Measurements from ENCODE around the gene SRP14. TPM values are rescaled to one million over a fixed set of nuclear protein-coding genes. Genes with fewer than 3 reads are reported as not detected.
A peak's percentile ranks its signal among the peaks of the same experiment; 100 is the strongest.

The SRP14 gene
- total RNA-seq, 1 experiment from 2014 or later, result 166 TPM

GRCh38 chr15:40042791-40043320 is 3.9 kb upstream of the SRP14 start:
- Histone ChIP-seq H3K4me3 (ENCODE audit: low read depth in 2 of 2, low read length in 2 of 2) (no peak overlapping the region), H3K27ac (ENCODE audit: low read length) (no peak overlapping the region), H3K36me3 (ENCODE audit: control insufficient read depth, insufficient read depth, low read length) (peaks cover 3% of the 10 kb centered on the region; the same call in 1 of the 2 replicates), H3K4me1 (ENCODE audit: control insufficient read depth, insufficient read depth, low read length) (peaks cover 35% of the 10 kb centered on the region), H3K9me3 (ENCODE audit: control insufficient read depth, insufficient read depth, low read depth, low read length) (no peaks in the 10 kb centered on the region), H3K27me3 (ENCODE audit: control insufficient read depth, insufficient read depth, low read length) (no peaks in the 10 kb centered on the region)
- no peak for TF ChIP-seq TCF7L2 (IDR thresholded peaks at IDR 0.05; ENCODE audit: low read depth, low read length)
- TF ChIP-seq CTCF (IDR thresholded peaks at IDR 0.05), result no peak
- in situ Hi-C loops (cut with HindIII; ENCODE audit: low pct_unique_long_range_greater_than_20kb, low sequenced_read_pairs) (no loop called here), intact Hi-C loops (cut with micrococcal nuclease; ENCODE audit: unreplicated experiment) (loop anchor here (10.0 kb wide), 1 partner anchor 232 kb away; no protein-coding TSS in a partner anchor)
- no TSS peak for BruUV-seq (replicated peaks)
- ChIA-PET POLR2A (no interaction called here), CTCF (no interaction called here)
- ATAC-seq, result no peak
- no peak for DNase-seq (ENCODE audit: low read depth, low spot score)

- Histone ChIP-seq H3K27me3 (ENCODE audit: control insufficient read depth, insufficient read depth, low read length) (no peaks in the 10 kb centered on the region), H3K27ac (ENCODE audit: low read length) (0 out of 2 replicates have a peak overlapping the region, but pooled peaks have one; percentile 5), H3K4me3 (ENCODE audit: low read depth in 2 of 2, low read length in 2 of 2) (no peak overlapping the region), H3K36me3 (ENCODE audit: control insufficient read depth, insufficient read depth, low read length) (peaks cover 13% of the 10 kb centered on the region), H3K4me1 (ENCODE audit: control insufficient read depth, insufficient read depth, low read length) (peaks cover 23% of the 10 kb centered on the region), H3K9me3 (ENCODE audit: control insufficient read depth, insufficient read depth, low read depth, low read length) (no peaks in the 10 kb centered on the region)
- POLR2A ChIA-PET, result no interaction called here
- TF ChIP-seq SIN3A (IDR thresholded peaks at IDR 0.05; ENCODE audit: borderline replicate concordance, insufficient read depth, low read depth, low read length) (no peak), CTCF (IDR thresholded peaks at IDR 0.05) (no peak), TCF7L2 (IDR thresholded peaks at IDR 0.05; ENCODE audit: low read depth, low read length) (no peak)
- DNase-seq (ENCODE audit: low read depth, low spot score) (no peak), ATAC-seq (no peak)
- CTCF ChIA-PET, result interaction anchor here (0.5 kb wide), 1 partner anchor 120 kb away, joined by 3 read pairs; the partner anchor contains the start of gene BUB1B
- in situ Hi-C loops (cut with HindIII; ENCODE audit: low pct_unique_long_range_greater_than_20kb, low sequenced_read_pairs), result no loop called here
- intact Hi-C loops (cut with micrococcal nuclease; ENCODE audit: unreplicated experiment), result loop anchor here (10.0 kb wide), 1 partner anchor 234 kb away; no protein-coding TSS in a partner anchor
- BruUV-seq (replicated peaks), result no TSS peak
Observed at GRCh38 chr15:40040770-40041169, 1.8 kb upstream of the SRP14 start.

GRCh38 chr15:40040293-40040635 is 1.3 kb upstream of the SRP14 start:
- CTCF ChIA-PET, result no interaction called here
- in situ Hi-C loops (cut with HindIII; ENCODE audit: low pct_unique_long_range_greater_than_20kb, low sequenced_read_pairs) (no loop called here), intact Hi-C loops (cut with micrococcal nuclease; ENCODE audit: unreplicated experiment) (loop anchor here (10.0 kb wide), 1 partner anchor 235 kb away; no protein-coding TSS in a partner anchor)
- Histone ChIP-seq H3K4me3 (ENCODE audit: low read depth in 2 of 2, low read length in 2 of 2) (peak overlapping the region in 1 of 2 experiments; percentile 76; a peak in 2 of 4 replicates), H3K4me1 (ENCODE audit: control insufficient read depth, insufficient read depth, low read length) (peaks cover 18% of the 10 kb centered on the region), H3K36me3 (ENCODE audit: control insufficient read depth, insufficient read depth, low read length) (peaks cover 18% of the 10 kb centered on the region), H3K27ac (ENCODE audit: low read length) (peak overlapping the region; percentile 99), H3K27me3 (ENCODE audit: control insufficient read depth, insufficient read depth, low read length) (no peaks in the 10 kb centered on the region), H3K9me3 (ENCODE audit: control insufficient read depth, insufficient read depth, low read depth, low read length) (no peaks in the 10 kb centered on the region)
- no peak for TF ChIP-seq REST (IDR thresholded peaks at IDR 0.05; ENCODE audit: insufficient read depth in 1 of 2, low read depth in 2 of 2, low read length in 1 of 2)
- TF ChIP-seq TCF7L2 (IDR thresholded peaks at IDR 0.05; ENCODE audit: low read depth, low read length), result no peak
- TF ChIP-seq POLR2AphosphoS5 (IDR thresholded peaks at IDR 0.05; ENCODE audit: low read depth, low read length), result no peak
- no peak for TF ChIP-seq CTCF (IDR thresholded peaks at IDR 0.05)
- no peak for TF ChIP-seq SIN3A (IDR thresholded peaks at IDR 0.05; ENCODE audit: borderline replicate concordance, insufficient read depth, low read depth, low read length)
- ATAC-seq (no peak), DNase-seq (ENCODE audit: low read depth, low spot score) (no peak)
- BruUV-seq (replicated peaks), result no TSS peak
- POLR2A ChIA-PET, result no interaction called here

All from Panc1 (cell line).